ENCODE results near the gene PRKCE.

GRCh38 chr2:45637440-45637839, 14.0 kb upstream of the PRKCE start:
- TF ChIP-seq CTCF (IDR thresholded peaks at IDR 0.05), result no peak
- no peak for TF ChIP-seq POLR2A (IDR thresholded peaks at IDR 0.05)
